Measurements from ENCODE around the gene GRB10.

DNA sequence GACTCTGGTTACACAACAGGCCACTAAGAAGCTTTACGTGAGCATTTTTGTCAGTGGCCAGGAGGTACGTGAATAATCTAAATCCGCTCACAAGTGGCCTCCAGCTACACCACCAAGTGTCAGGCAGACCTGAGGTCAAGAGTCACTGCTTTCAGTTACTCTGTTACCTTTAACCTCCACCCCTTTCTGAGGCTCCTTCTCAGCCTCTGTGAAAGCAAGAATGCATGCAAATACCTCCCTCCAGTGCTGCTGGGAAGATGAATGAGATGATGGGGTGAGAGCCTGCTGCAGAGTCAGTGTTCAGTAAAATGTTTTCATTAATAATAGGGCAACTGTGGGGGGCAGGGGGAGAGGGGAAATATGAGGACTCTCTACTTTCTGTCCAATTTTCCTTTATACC, 228.7 kb downstream of the GRB10 start:
- TF ChIP-seq CTCF (IDR thresholded peaks at IDR 0.05 in 4 of 5, conservative IDR thresholded peaks at IDR 0.05 in 1 of 5), result no peak
- TF ChIP-seq POLR2A (IDR thresholded peaks at IDR 0.05), result no peak
